Anterior cingulate cortex (tissue), 58 donors: ENCODE measurements around the gene MTRFR.

Source experiments
- DNase-seq, 58 donors: peaks; one replicate each; lab custom pipeline; 2025; lab: John Stamatoyannopoulos, UW

The MTRFR gene

GRCh38 chr12:123269395-123269892, 36.2 kb downstream of the MTRFR start:
- peak; percentile 35 to 98 (median 87) for DNase-seq

DNA sequence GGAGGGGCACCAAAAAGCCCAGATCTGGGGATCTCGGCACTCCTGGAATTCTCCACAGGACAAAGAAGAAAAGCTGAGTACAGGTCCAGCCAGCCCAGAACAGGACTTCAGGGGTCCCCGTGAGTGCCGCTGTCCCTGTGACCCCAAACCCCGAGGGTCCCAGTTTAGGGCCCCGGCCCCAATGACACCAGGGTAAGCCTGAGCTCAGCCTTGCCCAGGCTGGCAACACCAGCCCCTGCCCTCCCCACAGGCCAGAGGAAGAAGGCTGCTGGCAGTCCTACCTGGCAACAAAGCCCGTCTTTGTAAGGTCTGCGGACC, 36.6 kb downstream of the MTRFR start:
- peak in 10 of 58 donors; percentile 25 to 70 (median 58) for DNase-seq

- DNase-seq = peak in 16 of 58 donors; percentile 13 to 59 (median 42)
These were observed 37.2 kb downstream of the MTRFR start for GRCh38 chr12:123270214-123271000.

- peak in 49 of 58 donors; percentile 16 to 77 (median 46) for DNase-seq
These were observed 37.9 kb downstream of the MTRFR start for GRCh38 chr12:123271001-123271668.

GRCh38 chr12:123273166-123273565, 39.9 kb downstream of the MTRFR start:
- DNase-seq = no peak

DNA sequence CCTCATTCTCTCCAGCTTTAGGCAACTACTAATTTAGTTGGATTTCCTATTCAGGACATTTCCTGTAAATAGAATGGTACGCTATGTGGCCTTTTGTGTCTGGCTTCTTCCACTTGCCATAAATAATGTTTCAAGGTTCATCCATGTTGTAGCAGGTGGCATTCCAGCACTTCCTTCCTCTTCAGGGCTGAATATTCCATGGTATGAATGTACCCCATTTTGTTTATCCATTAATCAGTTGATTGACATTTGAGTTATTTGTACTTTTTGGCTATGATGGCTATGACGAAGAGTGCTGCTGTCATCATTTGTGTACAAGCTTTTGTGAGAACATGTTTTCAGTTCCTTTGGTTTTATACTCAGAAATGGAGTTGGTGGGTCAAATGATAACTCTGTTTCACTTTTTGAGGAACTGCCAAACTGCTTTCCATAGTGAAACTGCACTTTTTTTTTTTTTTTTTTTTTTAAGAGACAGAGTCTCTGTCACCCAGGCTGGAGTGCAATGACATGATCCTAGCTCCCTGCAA, 44.9 kb downstream of the MTRFR start:
- DNase-seq = no peak

GRCh38 chr12:123280971-123281370, 47.7 kb downstream of the MTRFR start:
- DNase-seq = no peak

- DNase-seq = no peak
These were observed 48.9 kb downstream of the MTRFR start for GRCh38 chr12:123282111-123282510.

- no peak for DNase-seq
These were observed 50.2 kb downstream of the MTRFR start for GRCh38 chr12:123283461-123283860.

DNA sequence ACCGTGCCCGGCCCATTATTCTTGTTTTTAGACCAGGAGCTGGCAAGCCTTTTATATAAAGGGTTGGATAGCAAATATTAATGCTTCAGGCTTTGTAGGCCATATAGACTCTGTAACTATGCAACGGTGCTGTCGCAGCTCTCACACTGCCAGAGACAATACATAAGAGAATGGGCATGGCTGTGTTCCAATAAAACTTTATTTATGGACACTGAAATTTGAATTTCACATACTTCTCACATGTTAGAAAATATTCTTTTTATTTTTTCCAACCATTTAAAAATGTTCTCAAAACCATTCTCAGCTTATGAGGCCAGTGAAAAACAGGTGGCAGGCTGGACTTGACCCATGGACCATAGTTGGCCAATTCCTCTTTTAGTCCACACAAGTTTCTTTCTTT, 51.4 kb downstream of the MTRFR start:
- DNase-seq = no peak

- DNase-seq = no peak
These were observed 53.6 kb downstream of the MTRFR start for GRCh38 chr12:123286652-123287373.

DNA sequence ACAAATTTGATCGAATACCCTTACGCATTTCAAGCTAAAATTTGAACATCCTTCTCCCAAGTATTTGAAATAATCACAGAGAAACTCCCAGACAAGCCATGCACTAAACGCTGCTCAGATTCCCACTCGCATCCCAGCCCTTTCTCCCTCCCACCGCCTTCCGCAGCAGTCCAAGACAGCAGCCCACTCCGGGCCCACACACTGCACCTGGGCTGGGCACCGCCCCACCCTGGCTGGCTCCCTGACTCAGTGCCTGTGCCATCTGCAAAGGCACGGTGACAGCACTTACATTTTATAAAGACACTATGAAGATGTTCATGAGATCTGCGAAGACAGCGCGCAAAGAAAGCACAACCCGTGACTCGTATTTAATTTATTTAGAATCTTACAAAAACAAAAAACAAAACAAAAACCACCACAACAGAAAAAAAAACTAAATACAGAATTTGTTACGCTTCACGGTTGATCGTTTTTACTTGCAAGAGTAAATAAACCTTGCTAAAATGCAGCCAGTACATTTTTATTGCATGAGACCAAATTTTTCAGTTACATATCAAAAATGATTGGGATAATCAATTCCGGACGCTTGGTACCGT, 55.6 kb downstream of the MTRFR start:
- DNase-seq = peak in 17 of 58 donors; percentile 4 to 52 (median 28)

- DNase-seq = no peak
These were observed 56.7 kb downstream of the MTRFR start for GRCh38 chr12:123289911-123290310.

DNA sequence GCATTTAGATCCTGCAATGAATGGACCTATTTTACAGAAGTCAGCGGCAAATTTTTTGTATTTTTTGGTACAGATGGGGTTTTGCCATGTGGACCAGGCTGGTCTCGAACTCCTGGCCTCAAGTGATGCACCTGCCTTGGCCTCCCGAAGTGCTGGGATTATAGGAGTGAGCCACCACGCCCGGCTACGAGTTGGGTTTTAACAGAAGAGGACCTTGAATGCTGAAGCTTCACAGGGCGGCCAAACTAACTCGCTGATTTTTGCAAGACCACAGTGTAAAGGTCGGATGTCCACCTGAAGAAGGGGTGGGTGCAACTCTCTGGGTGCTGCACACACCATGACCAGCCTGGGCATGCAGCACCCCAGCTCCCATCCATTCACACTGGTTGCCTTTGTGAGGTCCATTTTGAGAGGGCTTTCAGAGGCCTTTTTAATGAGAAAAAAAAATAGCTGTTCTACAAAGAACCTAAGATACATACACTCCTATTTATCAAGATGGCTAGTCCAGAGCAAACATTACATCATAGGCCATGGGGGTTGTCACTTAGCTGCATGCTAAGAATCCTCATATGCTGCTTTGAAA, 60.0 kb downstream of the MTRFR start:
- no peak for DNase-seq

DNA sequence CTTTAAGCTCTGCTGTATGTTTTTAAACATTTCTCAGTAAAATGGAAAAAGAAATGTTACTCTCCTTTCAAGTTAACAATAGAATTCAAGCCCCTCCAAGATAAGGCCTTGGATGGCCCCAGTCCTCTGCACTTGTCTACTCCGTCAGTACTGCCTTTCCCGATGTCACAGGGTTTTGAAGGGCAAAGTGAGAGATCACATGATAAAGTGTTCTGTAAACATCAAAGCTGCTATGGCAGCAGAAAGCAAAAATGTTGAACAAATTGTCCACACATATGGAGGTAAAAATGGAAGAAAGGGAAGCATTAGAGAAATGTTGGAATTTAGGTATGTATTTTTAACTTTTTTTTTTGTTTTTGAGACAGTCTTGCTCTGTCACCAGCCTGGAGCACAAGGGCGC, 71.9 kb downstream of the MTRFR start:
- DNase-seq = no peak

GRCh38 chr12:123306200-123306599, 73.0 kb downstream of the MTRFR start:
- no peak for DNase-seq
